Thyroid gland (tissue), 4 donors: ENCODE measurements around the gene TUBGCP3.

ENCODE experiments used
- CTCF ChIP-seq, 6 experiments: fragments of 200-600 bp in 3 of 6; fragments of 450-650 bp in 3 of 6; sonication (generic) in 3 of 6; IDR thresholded peaks; one replicate each; pipeline ENCODE4 v1.5.1; 2016 to 2019; ENCODE audit warnings: antibody characterized with exemption in 6 of 6, mild to moderate bottlenecking in 2 of 6, inconsistent platforms in 1 of 6, moderate library complexity in 1 of 6
- POLR2A ChIP-seq, 2 donors: fragments of 450-650 bp; IDR thresholded peaks; one replicate each; pipeline ENCODE4 v1.6.1; 2017; ENCODE audit warnings: antibody characterized with exemption in 2 of 2, mild to moderate bottlenecking in 2 of 2, moderate library complexity in 1 of 2

GRCh38 chr13:112444416-112445399 is 143.2 kb downstream of the TUBGCP3 start:
- TF ChIP-seq POLR2A (IDR thresholded peaks at IDR 0.05) (no peak), CTCF (IDR thresholded peaks at IDR 0.05) (no peak)
